GM18520 (cell line): ENCODE data around the gene U2AF2.

Experiments
- ATAC-seq: cut with Tn5 transposase; IDR thresholded peaks from one replicate; pipeline ENCODE4 v1.9.1; 2021; ENCODE audit not compliant: unreplicated experiment

The U2AF2 gene

GRCh38 chr19:55674459-55674840 is 19.6 kb downstream of the U2AF2 start:
- ATAC-seq, result no peak

DNA sequence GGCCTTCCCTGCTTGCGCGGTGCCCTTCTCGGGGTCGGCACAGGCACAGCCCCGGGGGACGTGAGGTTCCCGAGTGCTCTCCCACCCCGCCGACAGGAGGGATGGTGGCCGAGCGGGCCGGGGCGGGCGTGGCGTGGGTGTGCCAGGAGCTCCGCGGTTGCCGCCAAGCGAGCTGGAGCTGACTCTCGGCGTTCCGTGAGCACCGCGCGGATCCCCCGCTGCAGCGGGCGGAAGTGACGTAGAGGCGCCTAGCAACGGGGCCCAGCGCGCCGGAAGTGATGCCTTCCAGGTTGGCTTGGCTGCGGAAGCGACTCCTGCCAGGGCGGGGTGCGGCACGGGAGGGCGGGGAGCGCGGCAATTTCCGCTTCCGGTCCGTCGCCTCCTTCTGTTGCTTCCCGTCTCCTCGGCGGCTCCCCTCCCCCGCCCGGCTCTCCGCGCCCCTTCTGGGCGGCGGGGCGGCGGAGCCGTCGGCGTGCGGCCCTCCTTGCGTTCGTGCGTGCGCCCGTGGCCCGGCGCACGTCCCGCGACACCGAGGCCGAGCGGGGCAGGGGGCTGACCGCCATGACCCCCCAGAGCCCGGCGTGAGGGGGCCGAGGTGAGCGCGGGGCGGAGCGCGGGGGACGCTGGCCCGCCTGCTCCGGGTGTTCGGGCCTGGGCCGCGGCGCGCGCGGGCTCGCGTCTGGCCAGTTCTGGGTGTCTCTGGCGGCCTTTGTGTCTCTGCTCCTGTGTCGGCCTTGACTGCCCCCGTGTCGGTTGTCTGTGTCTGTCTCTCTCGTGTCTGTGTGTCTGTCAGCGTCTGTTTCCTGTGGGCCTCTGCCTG is 20.2 kb downstream of the U2AF2 start, which contains the start of gene EPN1:
Gene EPN1 (plus strand): TSS at position 386 of the 820 bp plus-strand sequence. CDS start 3,402 bp downstream, outside the sequence.
- peak; percentile 37 for ATAC-seq

DNA sequence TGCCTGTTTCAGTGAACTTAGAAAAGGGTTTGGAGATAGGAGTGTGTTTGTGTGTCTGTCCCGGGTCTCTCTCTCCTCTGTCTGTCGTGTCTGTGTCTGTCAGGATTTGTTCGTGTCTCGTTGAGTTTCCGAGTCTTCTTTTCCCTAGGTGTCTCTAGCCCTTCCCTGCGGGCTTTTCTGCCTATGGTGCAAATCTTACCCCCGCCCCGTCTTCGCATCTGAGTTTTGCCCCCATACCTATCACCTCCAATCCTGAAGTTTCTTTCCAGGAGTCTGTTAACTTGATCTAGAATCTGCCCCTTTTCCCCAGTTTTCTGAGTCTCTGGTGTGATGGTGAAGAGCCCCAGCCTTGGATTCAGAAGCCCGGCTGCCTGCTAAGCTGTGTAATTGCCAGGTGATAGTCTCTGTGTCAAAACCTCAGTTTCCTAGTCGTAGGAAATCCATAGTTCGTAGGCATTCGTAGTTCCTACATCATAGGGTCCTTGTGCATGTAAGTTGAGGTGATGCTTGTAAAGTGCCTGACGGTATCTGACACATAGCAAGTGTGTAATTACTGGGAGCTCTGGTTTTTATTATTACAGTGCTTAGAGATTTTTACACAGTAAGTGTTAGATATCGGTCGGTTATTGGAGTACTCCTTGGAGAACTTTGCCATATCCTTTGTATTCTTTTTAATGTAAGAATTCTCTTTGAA is 21.0 kb downstream of the U2AF2 start:
- ATAC-seq, result no peak

- ATAC-seq, result no peak
Observed at GRCh38 chr19:55676383-55676782, 21.5 kb downstream of the U2AF2 start.

DNA sequence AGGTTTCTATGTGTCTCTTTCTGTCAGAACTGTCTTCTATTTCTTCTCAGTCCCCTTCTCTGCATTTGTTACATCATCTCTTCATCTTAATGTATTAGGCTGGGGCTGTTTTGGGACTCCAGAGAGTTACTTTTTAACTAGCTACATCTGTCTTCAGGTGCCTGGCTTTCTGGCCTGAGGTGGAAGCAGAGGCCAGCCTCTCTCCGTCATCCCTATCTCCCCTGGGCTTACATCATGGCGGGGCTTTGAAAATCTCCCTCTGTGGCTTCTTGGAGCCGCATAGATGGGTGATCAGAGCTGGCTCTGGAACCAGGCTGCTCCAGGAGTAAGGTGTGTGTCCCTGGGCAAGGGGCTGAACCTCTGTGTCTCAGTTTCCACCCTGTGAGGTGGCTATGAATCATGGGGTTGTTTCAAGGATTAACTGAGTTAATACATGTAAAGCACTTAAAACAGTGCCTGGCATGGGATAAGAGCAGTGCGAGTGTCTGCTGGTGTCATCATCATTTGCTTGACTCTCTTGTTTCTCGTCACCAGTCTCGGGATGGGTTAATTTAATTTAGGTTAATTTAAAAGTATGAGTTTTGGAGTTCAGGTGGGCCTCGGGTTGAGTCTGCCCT is 22.2 kb downstream of the U2AF2 start:
- no peak for ATAC-seq

DNA sequence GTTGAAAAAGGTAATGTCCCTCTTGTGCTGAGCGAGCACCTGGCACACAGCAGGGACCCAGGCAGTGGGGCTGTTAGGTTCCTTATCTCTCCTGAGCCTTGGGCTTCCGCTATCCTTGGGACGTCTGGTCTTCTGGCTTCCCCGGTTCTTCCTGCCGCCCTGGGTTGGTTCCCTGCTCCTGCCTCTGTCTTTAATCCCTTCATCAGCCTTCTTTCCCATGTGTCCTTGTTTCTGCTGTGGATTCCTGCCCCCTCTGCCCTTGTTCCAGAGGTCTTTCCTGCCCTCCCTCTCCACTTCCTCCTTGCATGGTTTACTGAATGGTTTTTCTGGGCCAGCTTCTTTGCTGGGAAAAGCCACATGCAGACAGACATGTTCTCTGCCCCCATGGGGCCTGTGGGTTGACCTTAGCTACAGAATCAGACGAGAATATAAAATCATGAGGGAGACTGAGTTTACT is 22.8 kb downstream of the U2AF2 start:
- no peak for ATAC-seq

- peak; percentile 76 for ATAC-seq
Observed at GRCh38 chr19:55678121-55678671, 23.4 kb downstream of the U2AF2 start.

DNA sequence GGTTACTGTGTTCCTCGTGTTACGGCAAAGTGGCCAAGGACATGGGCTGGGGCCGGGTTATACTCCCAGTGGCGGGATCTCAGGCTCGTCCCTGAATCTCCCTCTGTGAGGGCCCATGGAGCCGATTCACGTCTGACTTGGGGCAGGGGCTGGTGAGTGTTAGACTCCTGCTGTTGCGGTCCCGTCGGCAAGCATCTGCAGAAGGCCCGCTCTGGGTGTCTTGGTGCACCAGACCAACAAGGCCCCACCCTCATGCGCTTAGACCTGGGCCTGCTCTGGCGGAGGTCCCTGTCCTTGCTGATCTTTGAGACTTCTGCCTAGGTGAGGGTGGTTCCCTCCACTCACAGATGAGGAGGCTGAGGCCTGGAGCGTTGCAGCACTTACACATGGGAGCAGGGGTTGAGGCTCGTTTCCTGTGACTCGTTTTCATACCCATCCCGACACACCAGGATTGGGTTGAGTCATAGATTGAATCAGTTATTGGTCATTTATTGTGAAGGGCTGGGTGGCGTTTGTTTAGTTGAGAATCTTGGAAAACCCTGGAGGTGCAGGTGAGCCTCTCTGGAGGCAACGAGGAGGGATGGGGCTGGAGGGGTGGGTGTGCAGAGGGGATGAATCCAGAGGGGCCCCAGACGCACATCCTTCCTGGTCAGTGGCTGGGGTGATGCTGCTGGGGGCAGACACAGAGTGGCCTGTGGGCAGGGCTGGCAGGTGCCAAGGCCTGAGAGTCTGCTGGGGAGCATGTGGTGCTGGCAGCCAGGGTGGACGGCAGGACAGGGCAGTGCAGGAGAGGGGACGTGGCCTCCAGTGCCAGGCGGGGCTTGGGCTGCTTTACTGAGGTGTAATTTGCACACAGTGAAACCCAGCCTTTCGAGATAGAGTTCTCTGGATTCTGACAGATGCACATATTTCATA is 24.8 kb downstream of the U2AF2 start:
- ATAC-seq, result no peak

- ATAC-seq, result no peak
Observed at GRCh38 chr19:55680339-55681130, 25.7 kb downstream of the U2AF2 start.

GRCh38 chr19:55681131-55682092 is 26.6 kb downstream of the U2AF2 start:
- no peak for ATAC-seq

DNA sequence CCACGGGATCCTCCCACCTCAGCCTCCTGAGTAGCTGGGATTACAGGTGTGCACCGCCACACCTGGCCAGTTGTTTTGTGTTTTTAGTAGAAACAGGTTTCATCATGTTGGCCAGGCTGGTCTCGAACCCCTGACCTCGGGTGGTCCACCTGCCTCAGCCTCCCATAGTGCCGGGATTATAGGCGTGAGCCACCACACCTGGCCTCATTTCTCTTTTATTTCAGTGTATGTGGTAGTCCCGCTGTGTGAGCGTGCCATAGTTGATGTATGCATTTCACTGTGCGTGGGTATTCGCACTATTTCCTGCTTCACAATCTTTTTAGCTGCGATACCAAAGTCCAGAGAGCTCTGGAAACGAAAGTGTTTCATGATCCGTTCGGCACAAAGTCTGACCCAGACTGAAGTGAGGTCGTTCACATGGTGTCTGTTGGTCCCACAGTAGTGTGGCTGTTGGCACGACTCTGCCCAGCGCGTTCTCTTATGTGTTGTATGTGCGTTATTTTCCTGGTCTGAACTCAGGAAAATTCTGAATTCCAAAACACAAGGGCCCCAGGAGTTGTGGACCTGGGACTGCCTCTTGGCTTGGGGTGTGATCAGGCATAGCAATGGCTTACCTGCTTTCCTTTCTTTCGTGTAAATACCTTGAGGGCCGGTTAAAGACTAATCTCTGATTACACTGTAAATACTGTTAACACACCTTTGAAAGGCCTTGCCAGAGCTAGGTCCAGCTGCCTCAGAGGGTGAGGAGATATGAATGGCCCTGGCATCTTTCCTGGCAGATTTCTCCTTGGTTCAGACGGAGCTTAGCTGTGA is 28.8 kb downstream of the U2AF2 start:
- ATAC-seq, result no peak

- no peak for ATAC-seq
Observed at GRCh38 chr19:55684946-55685681, 30.3 kb downstream of the U2AF2 start.

GRCh38 chr19:55685776-55686175 is 30.9 kb downstream of the U2AF2 start:
- no peak for ATAC-seq

DNA sequence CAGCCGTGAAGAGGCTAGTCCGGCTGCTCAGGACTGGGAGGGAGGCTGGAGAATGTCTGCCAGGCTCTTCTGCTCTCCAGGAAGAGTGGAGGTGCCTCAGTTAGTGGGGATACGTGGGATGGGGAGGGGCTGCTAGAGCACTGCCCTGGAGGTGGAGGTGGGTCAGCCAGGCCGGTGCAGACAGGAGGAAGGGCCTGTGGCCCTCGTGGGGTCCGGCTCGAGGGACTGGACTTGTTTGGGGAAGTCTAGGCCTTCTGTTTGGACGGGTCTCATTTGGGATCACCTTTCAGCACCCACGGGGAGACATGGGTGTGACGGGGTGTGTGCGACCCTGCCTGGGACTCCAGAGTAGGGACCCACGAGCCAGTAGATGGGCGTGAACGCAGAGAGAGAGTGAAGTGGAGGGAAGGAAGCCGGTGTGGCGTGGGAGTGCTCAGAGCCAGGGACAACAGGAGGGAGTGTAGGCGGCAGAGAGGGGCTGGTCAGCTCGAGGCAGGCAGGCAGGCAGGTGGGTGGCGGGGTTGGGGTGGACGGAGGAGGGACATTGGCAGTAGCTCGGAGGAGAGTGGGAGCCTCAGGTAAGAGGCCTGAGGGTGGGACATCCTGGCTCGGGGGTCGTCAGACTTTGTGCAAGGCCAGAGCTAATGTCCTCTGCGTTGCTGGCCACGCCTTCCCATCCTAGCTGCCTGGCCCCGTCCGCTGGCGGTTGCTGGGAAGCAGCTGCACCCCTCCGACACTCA is 31.6 kb downstream of the U2AF2 start:
- ATAC-seq, result no peak

DNA sequence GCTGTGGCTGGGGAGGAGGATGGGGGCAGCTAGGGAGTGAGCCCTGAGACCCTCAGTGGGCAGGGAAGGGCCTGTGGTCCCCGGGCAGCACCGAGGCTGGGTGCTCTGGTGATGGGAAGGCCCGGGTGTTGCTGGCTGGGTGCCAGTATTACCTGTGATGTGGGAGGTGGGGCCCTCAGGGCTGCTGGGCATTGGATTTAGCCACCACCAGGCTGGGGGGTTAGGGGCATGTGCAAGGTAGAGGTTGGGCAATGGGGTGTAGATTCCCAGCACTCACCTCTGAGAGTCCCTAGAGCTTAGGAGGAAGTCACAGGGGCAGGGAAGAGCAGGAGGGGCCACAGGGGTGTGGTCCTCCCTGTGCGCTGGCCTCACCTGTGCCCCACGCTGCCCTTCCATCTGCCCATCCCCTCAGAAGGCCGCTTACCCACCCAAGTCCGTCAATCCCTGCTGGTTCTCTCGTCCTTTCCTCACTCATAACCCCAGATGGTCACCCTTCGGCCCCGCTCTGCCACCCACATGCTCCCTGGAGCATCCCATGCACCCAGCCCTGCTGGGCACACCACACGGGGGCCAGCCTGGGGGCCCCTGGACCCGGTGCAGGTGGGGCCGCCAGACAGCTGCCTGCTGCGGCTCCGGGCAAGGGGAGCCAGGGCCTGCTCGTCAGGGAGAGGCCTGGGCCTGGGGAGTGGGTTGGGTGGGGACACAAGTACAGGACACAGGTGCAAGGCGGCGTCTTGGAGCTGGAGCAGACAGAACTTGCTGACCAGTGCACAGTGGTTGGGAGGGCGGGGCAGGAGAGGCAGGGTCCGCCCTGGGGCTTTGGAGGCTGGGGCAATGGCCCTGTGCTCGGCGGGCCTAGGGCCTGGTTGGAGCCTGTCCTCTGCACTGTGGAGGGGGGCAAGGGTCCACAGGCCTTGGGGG is 32.7 kb downstream of the U2AF2 start:
- ATAC-seq, result no peak
